ENCODE results near the gene SLC37A1. TPM values are rescaled to one million over a fixed set of nuclear protein-coding genes. Genes with fewer than 3 reads are reported as not detected.

The SLC37A1 gene
- polyA plus RNA-seq, 3 donors from 2014 or later: 0.09 to 6.3 (median 3.0) TPM

- Mint-ChIP-seq H3K36me3 (peaks cover 23 to 60% (median 32%) of the 10 kb centered on the region in 3 donors), H3K27ac (no peak overlapping the region), H3K4me1 (no peaks in the 10 kb centered on the region)
These were observed 39.0 kb downstream of the SLC37A1 start for GRCh38 chr21:42552407-42553336.

DNA sequence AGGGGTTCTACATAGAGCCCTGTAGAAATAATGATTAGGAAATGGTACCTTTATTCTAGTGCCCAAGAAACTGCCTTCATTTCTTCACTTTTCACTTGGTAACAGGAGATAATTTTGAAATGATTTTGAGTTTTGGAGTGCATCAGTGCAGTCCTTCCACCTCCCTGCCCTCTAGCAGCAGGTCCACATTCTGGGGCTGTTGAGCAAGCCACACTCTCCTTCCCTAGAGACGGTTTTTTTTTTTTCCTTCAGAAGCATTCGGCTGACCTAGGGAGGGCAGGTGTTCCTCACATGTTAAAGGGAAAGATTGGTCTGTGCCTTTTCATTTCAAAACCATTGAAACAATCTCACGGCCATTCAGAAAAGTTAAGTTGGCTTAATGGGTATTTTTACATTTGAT lies 39.8 kb downstream of the SLC37A1 start:
- Mint-ChIP-seq H3K36me3 (peaks cover 23 to 59% (median 33%) of the 10 kb centered on the region in 3 donors), H3K4me3 (no peak overlapping the region), H3K27ac (no peak overlapping the region), H3K4me1 (no peaks in the 10 kb centered on the region), H3K27me3 (ENCODE audit: low read depth in 3 of 3) (peaks cover 0 to 4% (median 2%) of the 10 kb centered on the region in 3 donors), H3K9me3 (no peaks in the 10 kb centered on the region)
- DNase-seq: no peak

More at GRCh38 chr21:42552407-42553336, 39.0 kb downstream of the SLC37A1 start:
- H3K27me3 Mint-ChIP-seq (ENCODE audit: low read depth in 3 of 3): peaks cover 0 to 6% (median 2%) of the 10 kb centered on the region in 3 donors
- H3K4me3 Mint-ChIP-seq: no peak overlapping the region
- DNase-seq: no peak
- no peaks in the 10 kb centered on the region for H3K9me3 Mint-ChIP-seq

DNA sequence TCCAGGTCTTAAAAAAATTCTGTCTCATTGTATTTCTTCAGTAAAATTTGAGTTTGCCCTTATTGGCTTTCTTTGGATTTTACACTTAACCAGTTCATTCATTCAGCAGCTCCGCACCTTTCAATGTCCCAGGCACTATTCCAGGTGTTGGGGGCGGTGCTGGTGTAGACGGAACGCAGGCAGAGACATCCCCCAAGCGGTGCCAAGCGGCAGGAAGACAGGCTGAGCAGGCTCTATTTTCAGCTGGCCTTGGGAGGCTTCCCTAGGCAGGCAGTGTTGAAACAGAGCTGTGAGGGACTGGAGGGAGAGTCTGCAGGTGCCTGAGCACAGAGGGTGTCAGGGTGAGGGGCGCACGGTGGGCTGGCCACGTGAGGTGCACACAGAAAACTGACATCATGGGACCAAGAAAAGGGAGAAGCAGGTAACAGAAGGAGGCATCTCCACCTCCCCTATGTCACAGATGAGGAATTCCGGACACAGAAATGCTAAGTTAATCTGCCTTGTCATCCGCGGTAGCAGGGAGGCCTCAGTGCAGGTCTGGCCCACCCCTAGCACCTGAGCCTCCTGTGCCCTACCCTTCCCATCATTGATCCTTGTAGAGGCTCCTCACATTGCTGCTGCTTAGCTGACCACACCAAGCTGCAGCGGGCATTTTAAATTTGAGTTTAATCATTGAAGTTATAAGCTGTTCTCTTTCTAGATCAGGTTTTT lies 40.8 kb downstream of the SLC37A1 start:
- Mint-ChIP-seq H3K27ac (no peak overlapping the region), H3K4me1 (no peaks in the 10 kb centered on the region), H3K9me3 (no peaks in the 10 kb centered on the region), H3K36me3 (peaks cover 23 to 56% (median 30%) of the 10 kb centered on the region in 3 donors), H3K27me3 (ENCODE audit: low read depth in 3 of 3) (peaks cover 0 to 3% (median 0%) of the 10 kb centered on the region in 3 donors), H3K4me3 (no peak overlapping the region)
- DNase-seq: no peak

DNA sequence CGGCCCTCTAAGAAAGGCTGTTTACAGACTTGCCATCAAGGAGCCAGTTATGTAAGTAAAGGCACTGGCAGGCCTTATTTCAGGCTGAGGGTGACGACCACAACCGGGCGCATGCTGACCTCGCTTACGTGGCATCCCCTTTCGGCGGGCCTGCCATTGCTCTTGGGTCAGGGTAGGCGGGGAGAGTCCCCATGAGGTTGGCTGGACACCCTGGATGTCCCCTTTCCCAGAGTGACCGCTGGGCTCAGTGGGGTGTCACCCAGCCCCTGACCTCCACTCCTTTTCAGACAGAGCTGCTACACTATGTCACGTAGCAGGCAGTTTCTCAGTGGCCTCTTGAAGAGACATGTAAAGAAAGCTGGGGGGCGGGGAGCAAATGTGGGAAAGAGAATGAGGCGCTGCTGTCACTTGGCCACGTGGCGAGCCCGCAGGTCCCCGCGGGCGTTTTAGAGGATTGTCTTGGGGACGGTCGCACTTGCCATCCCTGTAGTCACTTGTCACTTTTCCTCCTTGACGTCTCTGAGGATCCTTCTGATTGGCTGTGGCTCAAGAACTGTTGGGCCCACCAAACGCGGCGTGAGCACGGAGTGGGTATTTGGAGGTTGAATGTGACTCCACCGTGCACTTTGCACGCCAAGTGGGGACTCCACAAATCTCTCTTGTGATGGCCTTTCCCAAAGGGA lies 42.2 kb downstream of the SLC37A1 start:
- Mint-ChIP-seq H3K27ac (no peak overlapping the region), H3K4me3 (no peak overlapping the region), H3K27me3 (ENCODE audit: low read depth in 3 of 3) (peaks cover 0 to 3% (median 0%) of the 10 kb centered on the region in 3 donors), H3K36me3 (peaks cover 21 to 61% (median 25%) of the 10 kb centered on the region in 3 donors), H3K9me3 (no peaks in the 10 kb centered on the region), H3K4me1 (no peaks in the 10 kb centered on the region)
- DNase-seq: no peak

GRCh38 chr21:42556476-42556875 lies 42.8 kb downstream of the SLC37A1 start:
- DNase-seq: no peak
- H3K27me3 Mint-ChIP-seq (ENCODE audit: low read depth in 3 of 3): peaks cover 0 to 3% (median 0%) of the 10 kb centered on the region in 3 donors
- peaks cover 0 to 2% of the 10 kb centered on the region in 2 donors for H3K4me1 Mint-ChIP-seq
- peaks cover 26 to 61% (median 27%) of the 10 kb centered on the region in 3 donors for H3K36me3 Mint-ChIP-seq
- no peaks in the 10 kb centered on the region for H3K9me3 Mint-ChIP-seq
- no peak overlapping the region for H3K4me3 Mint-ChIP-seq
- no peak overlapping the region for H3K27ac Mint-ChIP-seq

DNA sequence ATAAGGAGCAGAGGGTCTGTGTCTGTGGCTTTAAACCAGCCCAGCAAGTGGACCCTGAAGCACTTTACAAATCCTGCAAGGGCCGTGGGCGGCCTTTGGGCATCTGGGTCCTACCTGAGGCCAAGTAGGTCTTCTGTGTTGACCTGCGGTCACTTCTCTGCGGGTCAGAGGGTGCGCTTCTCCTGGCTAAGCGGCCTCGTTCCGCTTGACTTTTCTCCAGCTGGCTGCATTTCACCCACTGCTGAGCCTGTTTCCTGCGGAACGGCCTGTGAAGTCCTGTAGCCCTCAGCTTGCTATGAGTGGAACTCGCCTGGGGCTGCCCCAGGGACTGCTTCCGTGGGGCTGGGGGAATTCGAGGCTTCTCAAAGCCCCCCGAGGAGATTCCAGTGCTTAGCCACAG lies 43.3 kb downstream of the SLC37A1 start:
- H3K9me3 Mint-ChIP-seq: no peaks in the 10 kb centered on the region
- H3K27ac Mint-ChIP-seq: no peak overlapping the region
- H3K4me1 Mint-ChIP-seq: peaks cover 0 to 3% of the 10 kb centered on the region in 2 donors
- DNase-seq: no peak
- no peak overlapping the region for H3K4me3 Mint-ChIP-seq
- H3K36me3 Mint-ChIP-seq: peaks cover 27 to 60% (median 28%) of the 10 kb centered on the region in 3 donors
- peaks cover 0 to 3% (median 0%) of the 10 kb centered on the region in 3 donors for H3K27me3 Mint-ChIP-seq (ENCODE audit: low read depth in 3 of 3)

- Mint-ChIP-seq H3K27ac (no peak overlapping the region), H3K36me3 (peaks cover 32 to 62% (median 33%) of the 10 kb centered on the region in 3 donors), H3K27me3 (ENCODE audit: low read depth in 3 of 3) (peaks cover 0 to 3% (median 0%) of the 10 kb centered on the region in 3 donors), H3K4me3 (no peak overlapping the region), H3K4me1 (peaks cover 0 to 5% of the 10 kb centered on the region in 2 donors), H3K9me3 (no peaks in the 10 kb centered on the region)
- DNase-seq: no peak
These were observed 43.8 kb downstream of the SLC37A1 start for GRCh38 chr21:42557420-42557819.

- Mint-ChIP-seq H3K4me1 (peaks cover 0 to 5% of the 10 kb centered on the region in 2 donors), H3K27me3 (ENCODE audit: low read depth in 3 of 3) (peaks cover 0 to 5% (median 3%) of the 10 kb centered on the region in 3 donors), H3K36me3 (peaks cover 34 to 64% (median 37%) of the 10 kb centered on the region in 3 donors), H3K27ac (no peak overlapping the region), H3K4me3 (no peak overlapping the region), H3K9me3 (no peaks in the 10 kb centered on the region)
- DNase-seq: no peak
These were observed 44.7 kb downstream of the SLC37A1 start for GRCh38 chr21:42558368-42558767.

- Mint-ChIP-seq H3K36me3 (peaks cover 34 to 67% (median 36%) of the 10 kb centered on the region in 3 donors), H3K9me3 (no peaks in the 10 kb centered on the region), H3K27ac (no peak overlapping the region)
These were observed 45.2 kb downstream of the SLC37A1 start for GRCh38 chr21:42558846-42559245.

GRCh38 chr21:42559326-42559725 lies 45.7 kb downstream of the SLC37A1 start:
- H3K27me3 Mint-ChIP-seq (ENCODE audit: low read depth in 3 of 3): peaks cover 0 to 5% (median 0%) of the 10 kb centered on the region in 3 donors
- no peaks in the 10 kb centered on the region for H3K9me3 Mint-ChIP-seq
- no peak overlapping the region for H3K4me3 Mint-ChIP-seq
- peaks cover 29 to 66% (median 31%) of the 10 kb centered on the region in 3 donors for H3K36me3 Mint-ChIP-seq
- H3K4me1 Mint-ChIP-seq: peaks cover 0 to 5% of the 10 kb centered on the region in 2 donors
- DNase-seq: no peak
- no peak overlapping the region for H3K27ac Mint-ChIP-seq

More at GRCh38 chr21:42558846-42559245, 45.2 kb downstream of the SLC37A1 start:
- Mint-ChIP-seq H3K27me3 (ENCODE audit: low read depth in 3 of 3) (peaks cover 0 to 5% (median 3%) of the 10 kb centered on the region in 3 donors), H3K4me1 (peaks cover 0 to 5% of the 10 kb centered on the region in 2 donors), H3K4me3 (no peak overlapping the region)
- DNase-seq: no peak

DNA sequence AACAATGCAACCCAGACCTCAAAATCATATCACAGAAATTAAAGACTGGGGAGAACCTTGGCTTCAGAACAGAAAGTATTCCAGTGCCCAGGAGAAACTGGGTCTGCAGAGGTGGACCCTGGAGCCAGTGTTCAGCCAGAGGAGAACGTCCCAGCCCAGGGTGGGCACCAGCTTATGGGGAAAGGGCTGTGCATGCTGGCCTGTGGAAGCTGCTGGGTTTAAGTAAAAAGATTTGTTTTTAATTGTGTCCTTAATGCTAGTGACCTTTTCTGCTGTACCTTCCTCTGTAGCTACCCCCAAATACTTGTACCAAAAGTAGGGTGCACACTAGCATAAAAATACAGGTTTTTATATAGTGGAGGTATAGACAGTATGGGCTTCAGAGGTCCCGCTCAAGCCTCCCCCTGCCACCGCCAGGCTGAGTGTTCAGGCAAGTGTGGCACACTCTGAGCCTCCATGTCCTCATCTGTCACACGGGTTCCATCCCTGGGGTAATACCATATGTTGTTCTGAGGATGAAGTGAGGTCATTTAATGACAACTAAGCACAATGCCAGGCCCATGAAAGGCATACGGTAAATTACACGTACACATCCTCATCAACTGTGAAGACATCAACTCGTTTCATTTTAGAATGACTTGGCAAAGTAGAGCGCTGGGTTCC lies 47.0 kb downstream of the SLC37A1 start:
- Mint-ChIP-seq H3K36me3 (peaks cover 27 to 61% (median 29%) of the 10 kb centered on the region in 3 donors), H3K27me3 (ENCODE audit: low read depth in 3 of 3) (peaks cover 0 to 5% (median 0%) of the 10 kb centered on the region in 3 donors), H3K4me1 (peaks cover 0 to 5% of the 10 kb centered on the region in 2 donors), H3K4me3 (no peak overlapping the region), H3K9me3 (no peaks in the 10 kb centered on the region), H3K27ac (no peak overlapping the region)
- no peak for DNase-seq

GRCh38 chr21:42561762-42562650 lies 48.4 kb downstream of the SLC37A1 start:
- DNase-seq: no peak
- Mint-ChIP-seq H3K9me3 (no peaks in the 10 kb centered on the region), H3K4me3 (no peak overlapping the region), H3K36me3 (peaks cover 26 to 58% (median 28%) of the 10 kb centered on the region in 3 donors), H3K27ac (peak overlapping the region in 3 of 6 donors; percentile 1 to 47 (median 44)), H3K4me1 (peaks cover 0 to 5% of the 10 kb centered on the region in 2 donors), H3K27me3 (ENCODE audit: low read depth in 3 of 3) (peaks cover 0 to 5% (median 0%) of the 10 kb centered on the region in 3 donors)

All from immature natural killer cell (primary cell).